HG02642 (cell line): ENCODE data around the gene PAAF1.

Experiments
- ATAC-seq: cut with Tn5 transposase; IDR thresholded peaks from one replicate; pipeline ENCODE4 v1.9.1; 2021; ENCODE audit warnings: mild to moderate bottlenecking; ENCODE audit not compliant: unreplicated experiment, poor library complexity

The PAAF1 gene

GRCh38 chr11:73876424-73877310, at the start of gene PAAF1, which contains the start of gene COA4:
Gene PAAF1 (plus strand): TSS chr11:73876999. CDS start chr11:73877022, 23 bp downstream.
Gene COA4 (minus strand): TSS chr11:73876846. CDS start chr11:73873378, 3,468 bp downstream.
- peak; percentile 98 for ATAC-seq

GRCh38 chr11:73830261-73830660, 46.5 kb upstream of the PAAF1 start:
- ATAC-seq, result no peak

- ATAC-seq, result no peak
These were observed 43.7 kb upstream of the PAAF1 start for GRCh38 chr11:73833067-73833466.

DNA sequence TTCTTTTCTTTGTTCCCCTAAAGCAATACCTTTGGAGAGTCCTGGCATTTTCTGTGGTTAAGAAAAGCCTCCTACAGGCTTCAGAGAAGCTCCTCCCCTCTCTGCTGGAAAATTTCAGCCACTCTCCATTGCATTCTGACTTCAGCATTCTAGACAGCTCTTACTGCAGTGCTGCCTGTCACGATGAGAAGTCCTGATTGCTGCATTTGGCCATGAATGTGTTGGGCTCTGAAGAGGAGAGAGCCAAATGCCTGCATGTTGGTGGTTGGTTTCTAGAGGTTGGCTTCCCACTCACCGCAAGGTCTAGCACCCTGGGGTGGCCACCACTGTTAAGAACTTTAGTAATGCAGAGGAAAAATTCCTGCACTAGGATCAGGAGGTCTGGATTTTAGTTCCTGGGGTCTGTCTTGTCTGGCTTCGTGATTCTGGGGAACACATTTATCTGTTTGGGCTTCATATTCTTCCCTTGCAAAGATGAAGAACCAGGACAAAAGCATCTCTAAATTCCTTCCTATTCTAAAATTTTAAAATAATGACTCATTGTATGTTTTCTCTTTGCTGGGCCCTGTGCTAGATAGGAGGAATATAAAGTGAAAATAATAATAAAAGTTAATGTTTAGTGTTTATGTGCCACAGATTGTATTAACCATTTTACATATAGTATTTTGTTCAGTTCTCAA, 38.2 kb upstream of the PAAF1 start:
- ATAC-seq, result no peak

DNA sequence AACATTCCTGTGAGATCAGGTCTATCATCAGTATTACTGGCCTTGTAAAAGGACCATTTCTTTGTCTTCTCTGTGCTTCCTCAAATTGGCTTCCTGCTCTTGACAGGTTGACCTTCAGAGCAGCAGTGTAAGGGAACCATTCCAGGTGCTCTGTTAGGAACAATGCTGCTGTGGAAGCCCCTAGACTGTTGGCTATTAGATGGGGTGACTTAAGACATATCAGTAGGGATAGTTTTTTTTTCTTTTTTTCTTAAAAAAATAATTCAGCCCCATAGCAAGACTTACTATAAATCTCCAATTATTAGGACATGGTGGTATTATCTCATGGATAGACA, 37.7 kb upstream of the PAAF1 start:
- no peak for ATAC-seq

DNA sequence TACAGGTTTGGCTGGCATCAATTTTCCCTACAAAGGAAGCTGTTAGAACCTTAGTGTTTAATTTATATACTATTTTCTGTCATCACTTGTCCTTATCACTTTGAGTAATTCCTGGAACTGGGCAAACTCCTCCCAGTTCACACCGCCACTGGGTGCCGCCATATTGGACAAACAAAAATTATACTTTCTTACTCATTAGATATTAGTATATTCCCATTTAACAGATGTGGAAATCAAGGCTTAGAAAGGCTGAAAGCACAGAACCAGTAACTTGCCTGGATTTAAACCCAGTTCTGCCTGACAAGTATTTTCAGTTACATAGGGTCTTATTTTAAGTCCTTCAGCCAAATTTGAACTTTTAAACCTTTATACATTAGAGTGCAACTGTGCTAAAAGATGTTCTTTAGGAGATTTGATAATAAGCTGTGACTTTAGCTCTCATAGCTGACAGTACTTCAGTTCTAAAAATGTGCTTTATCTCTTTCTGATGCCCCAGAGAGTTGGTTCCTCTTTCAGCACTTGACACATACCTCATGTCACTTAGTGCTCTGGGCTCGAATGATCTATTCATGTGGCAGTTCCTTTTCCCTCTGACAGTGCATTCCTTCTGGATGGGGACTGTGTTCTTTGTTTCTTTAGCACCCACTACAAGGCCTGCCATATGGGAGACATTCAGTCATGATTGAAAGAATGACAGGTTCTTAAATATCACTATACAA, 25.6 kb upstream of the PAAF1 start:
- ATAC-seq, result no peak

DNA sequence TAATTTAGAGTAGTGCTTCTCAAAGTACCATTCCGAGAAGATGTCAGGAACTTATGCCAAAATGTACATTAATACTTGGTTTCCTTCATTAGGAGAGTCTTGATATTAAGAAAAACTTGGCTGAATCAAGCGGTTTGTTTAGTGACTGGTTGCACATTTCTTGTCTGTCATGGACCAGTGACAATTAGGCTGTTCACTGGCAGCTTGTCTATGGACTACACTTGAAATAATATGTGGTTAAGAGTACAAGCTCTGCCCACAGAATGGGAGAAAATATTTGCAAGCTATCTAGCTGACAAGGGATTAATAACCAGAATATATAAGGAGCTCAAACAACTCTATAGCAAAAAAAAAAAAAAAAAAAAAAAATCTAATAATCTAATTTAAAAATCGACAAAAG, 24.8 kb upstream of the PAAF1 start:
- ATAC-seq, result no peak

GRCh38 chr11:73854680-73855079, 22.1 kb upstream of the PAAF1 start:
- ATAC-seq, result no peak

DNA sequence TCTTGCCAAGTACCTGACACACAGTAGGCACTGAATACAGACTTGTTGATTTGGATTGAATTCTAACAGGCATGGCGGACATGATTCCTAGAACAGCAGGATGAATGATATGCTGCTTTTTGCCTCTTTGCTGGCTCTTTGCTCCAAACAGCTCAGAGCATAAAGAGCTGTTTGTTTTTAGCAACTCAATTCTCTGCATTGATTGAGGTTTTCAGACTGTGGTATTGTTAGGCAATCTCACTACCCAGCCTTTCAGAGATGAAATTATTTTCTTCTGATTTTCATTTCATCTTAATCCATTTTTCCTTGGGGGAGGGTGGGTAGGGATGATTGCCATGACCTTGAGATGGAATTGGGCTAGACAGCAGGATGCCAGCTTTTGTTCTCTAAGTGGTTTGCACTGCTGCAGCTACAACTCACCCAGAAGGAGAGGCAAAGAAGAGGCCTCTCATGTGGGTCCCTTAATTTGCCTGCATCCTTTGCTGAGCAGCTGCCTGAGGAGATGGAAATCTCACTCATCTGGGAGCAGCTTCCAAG, 20.7 kb upstream of the PAAF1 start:
- ATAC-seq, result no peak

- ATAC-seq, result no peak
These were observed 17.1 kb upstream of the PAAF1 start for GRCh38 chr11:73859671-73860070.

GRCh38 chr11:73860202-73860601, 16.6 kb upstream of the PAAF1 start:
- ATAC-seq, result no peak

DNA sequence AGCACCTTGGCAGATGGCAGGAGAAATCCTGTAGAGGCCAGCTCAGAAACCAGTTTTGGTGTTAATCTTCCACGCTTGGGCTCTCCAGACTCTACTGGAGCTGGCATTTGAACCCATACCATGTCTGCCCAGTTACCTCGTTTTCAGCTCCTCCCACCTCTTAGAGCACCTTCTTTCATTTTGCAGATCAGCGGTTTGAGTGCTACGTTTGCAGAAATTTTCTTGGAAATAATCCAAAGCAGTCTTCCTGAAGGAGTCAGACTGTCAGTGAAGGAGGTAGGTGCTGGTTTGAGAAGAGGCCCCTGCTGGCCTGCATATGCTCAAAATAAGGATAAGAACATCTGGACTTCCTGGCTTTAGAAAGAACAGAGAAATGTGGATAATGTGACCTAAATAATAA, 13.8 kb upstream of the PAAF1 start:
- ATAC-seq, result no peak

DNA sequence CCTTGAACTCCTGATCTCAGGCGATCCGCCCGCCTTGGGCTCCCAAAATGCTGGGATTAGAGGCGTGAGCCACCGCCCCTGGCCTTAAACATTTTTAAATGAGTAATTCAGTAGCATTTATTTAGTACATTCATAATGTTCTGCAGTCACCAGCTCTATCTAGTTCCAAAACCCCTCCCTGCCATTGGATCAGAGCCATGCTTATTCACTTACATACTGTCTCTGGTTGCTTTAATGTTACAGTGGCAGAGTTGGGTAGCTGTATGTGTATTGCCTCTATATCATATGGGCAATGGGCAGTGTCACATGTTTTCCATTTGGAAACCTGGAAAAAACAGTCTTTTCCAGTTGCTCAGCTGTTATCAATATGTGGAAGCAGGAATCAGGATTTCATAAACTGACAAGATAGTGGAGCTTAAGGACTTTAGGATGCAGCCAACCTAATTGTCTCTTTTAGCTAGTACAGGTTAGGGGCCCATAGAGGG, 10.7 kb upstream of the PAAF1 start:
- no peak for ATAC-seq

- no peak for ATAC-seq
These were observed 10.2 kb upstream of the PAAF1 start for GRCh38 chr11:73866586-73866996.

GRCh38 chr11:73869332-73869949, 7.4 kb upstream of the PAAF1 start:
- no peak for ATAC-seq

GRCh38 chr11:73870261-73870660, 6.5 kb upstream of the PAAF1 start:
- ATAC-seq, result no peak

- ATAC-seq, result no peak
These were observed 3.9 kb upstream of the PAAF1 start for GRCh38 chr11:73872749-73873357.

DNA sequence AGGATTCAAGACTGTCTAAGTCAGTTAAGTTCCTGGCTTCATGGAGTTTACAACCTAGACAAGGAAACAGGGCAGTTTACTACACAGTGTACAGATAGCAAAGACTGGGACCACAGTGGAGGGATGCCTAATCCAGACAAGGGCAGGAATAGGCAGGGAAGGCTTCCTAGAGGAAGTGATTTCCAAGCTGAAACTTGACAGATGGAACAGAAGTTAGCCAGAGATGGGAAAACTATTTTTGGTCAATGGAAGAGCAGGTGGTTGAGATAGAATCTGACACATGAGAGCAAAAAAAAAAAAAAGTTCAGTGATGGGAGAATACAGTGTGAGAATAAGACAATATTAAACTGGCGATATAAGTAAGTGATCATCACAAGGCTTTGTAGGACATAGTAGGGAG, 1.4 kb upstream of the PAAF1 start:
- ATAC-seq, result no peak

- ATAC-seq, result no peak
These were observed 959 bp upstream of the PAAF1 start for GRCh38 chr11:73875840-73876239.

DNA sequence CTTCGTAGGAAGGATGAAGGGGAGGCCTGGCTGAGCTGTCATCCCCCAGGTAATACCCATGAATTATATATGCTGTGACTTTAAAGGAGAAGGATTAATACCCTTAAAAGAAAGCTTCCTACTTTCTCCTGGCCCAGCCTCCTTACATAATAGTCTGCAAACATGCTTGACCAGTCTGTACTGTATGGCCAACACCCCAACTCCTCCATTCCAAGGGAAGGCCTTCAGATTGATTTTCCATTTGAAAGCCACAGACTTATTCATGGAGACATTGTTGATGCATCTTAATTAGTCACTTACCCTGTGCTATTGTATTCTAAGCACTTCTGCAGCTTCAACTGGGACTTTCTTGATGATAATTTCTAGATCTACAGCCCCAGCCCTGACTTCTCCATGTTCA, 2.0 kb downstream of the PAAF1 start:
- ATAC-seq, result no peak
